DOHH2 (cell line): ENCODE results near the gene ZNF691.

ENCODE experiments used
- CTCF ChIP-seq: fragments of 200-600 bp; sonication (generic); IDR thresholded peaks from one replicate; pipeline ENCODE4 v1.5.1; 2014; ENCODE audit warnings: antibody characterized with exemption, mild to moderate bottlenecking, low read depth, low read length; ENCODE audit not compliant: poor library complexity, severe bottlenecking
- EZH2phosphoT487 ChIP-seq: fragments of 200-600 bp; sonication (generic); IDR thresholded peaks from 2 replicates; pipeline ENCODE4 v1.6.1; 2017; ENCODE audit warnings: borderline replicate concordance, mild to moderate bottlenecking, antibody characterized with exemption, low read length, moderate library complexity, mixed read lengths

- no peak for TF ChIP-seq CTCF
- no peak for TF ChIP-seq EZH2phosphoT487
These were observed 29.0 kb upstream of the ZNF691 start for GRCh38 chr1:42817440-42817767.
